ENCODE results near the gene SCRT2. TPM values are rescaled to one million over a fixed set of nuclear protein-coding genes. Genes with fewer than 3 reads are reported as not detected.

Gene SCRT2
- polyA plus RNA-seq, 6 donors from 2014 or later = not detected

DNA sequence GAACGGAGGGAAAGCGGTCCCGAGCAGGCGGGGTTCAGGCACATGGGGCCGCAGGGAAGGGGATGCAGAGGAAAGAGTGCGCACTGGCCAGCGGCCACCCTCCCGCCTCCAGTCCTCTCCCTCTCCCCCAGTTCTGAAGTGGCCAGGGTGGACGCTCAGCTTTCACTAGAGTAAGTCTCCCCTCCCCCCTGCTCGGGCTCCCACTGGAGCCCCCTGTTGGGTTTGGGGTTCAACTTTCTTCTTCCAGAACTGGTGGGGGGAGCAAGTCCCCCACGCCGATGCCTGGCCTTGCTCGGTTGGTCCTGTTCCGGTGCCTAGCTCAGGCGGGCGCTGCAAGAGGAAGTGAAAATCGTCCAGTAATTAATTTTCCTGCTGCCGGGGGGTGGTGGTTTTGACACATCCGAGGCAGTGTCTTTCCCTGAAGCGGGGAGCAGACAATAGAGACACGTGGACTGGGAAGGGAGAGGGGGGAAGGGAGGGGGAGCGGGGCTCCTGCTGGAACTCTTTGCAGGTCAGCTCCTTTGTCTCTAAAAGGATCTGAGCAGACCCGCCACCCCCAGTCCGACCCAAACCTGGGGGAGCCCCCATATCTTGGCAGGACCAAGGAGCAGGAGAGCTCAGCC lies 824 bp upstream of the SCRT2 start:
- DNase-seq (no peak), ATAC-seq (ENCODE audit: low read depth in 2 of 2) (peak; percentile 39 to 43)
- no peak overlapping the region for H3K27ac Mint-ChIP-seq
- H3K9me3 Mint-ChIP-seq = peaks cover 0 to 4% (median 0%) of the 10 kb centered on the region in 7 donors
- peak overlapping the region in 6 of 8 donors; percentile 20 to 74 (median 46) for H3K4me3 Mint-ChIP-seq
- peaks cover 50 to 89% (median 81%) of the 10 kb centered on the region in 3 donors for H3K27me3 Mint-ChIP-seq
- peaks cover 14 to 28% (median 18%) of the 10 kb centered on the region in 3 donors for H3K4me1 Mint-ChIP-seq
- peaks cover 0 to 14% of the 10 kb centered on the region in 2 donors for H3K36me3 Mint-ChIP-seq

DNA sequence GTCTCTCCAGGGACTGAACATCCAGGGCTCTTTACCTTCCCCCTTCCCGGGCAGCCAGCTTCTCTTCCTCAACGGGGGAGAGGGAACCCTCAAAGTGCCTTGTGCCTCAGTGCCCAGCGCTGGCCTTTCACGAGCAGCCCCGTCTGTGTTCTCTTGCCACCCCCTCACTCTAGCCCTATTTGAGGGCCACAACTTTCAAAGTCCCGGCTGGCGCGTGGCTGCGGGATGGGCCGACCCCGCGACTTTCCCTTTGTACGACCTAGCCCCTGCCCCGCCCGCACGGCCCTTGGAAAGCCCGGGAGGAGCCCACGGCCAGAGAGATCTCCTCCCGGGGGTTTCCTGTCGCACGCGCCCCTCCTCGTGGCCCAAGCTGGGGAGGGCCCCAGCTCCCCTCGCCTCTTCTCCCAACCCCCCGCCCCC lies 559 bp downstream of the SCRT2 start:
- no peak for ATAC-seq (ENCODE audit: low read depth in 2 of 2)
- H3K27me3 Mint-ChIP-seq = peaks cover 46 to 95% (median 87%) of the 10 kb centered on the region in 3 donors
- no peak overlapping the region for H3K27ac Mint-ChIP-seq
- H3K4me1 Mint-ChIP-seq = peaks cover 14 to 28% (median 18%) of the 10 kb centered on the region in 3 donors
- peak overlapping the region in 3 of 8 donors; percentile 9 to 43 (median 25) for H3K4me3 Mint-ChIP-seq
- H3K36me3 Mint-ChIP-seq = peaks cover 0 to 14% of the 10 kb centered on the region in 2 donors
- H3K9me3 Mint-ChIP-seq = peaks cover 0 to 4% (median 0%) of the 10 kb centered on the region in 7 donors
- DNase-seq = no peak

DNA sequence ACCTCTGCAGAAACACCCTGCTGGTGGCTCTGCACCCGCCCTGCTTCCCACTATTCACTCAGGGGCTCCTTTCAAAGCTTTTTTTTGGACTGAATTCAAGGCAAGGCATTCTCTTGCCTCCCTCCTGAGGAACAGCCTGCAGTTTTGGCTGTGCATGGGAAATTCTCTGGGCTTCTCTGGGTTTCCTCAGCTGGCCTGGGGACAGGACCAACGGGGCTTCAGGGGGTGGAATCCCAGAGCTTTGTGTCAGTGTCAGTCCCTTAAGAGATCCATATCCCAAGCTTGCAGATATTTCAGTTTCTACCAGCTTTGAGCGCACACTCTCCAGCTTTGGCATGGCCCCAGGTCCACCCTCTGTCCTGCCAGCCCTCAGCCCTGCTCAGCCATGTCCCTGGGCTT lies 2.0 kb downstream of the SCRT2 start:
- peaks cover 0 to 14% of the 10 kb centered on the region in 2 donors for H3K36me3 Mint-ChIP-seq
- peaks cover 14 to 28% (median 18%) of the 10 kb centered on the region in 3 donors for H3K4me1 Mint-ChIP-seq
- H3K27me3 Mint-ChIP-seq = peaks cover 40 to 91% (median 74%) of the 10 kb centered on the region in 3 donors
- DNase-seq (no peak), ATAC-seq (ENCODE audit: low read depth in 2 of 2) (no peak)
- peaks cover 0 to 4% (median 0%) of the 10 kb centered on the region in 7 donors for H3K9me3 Mint-ChIP-seq
- peak overlapping the region in 1 of 6 donors; percentile 50 for H3K27ac Mint-ChIP-seq
- no peak overlapping the region for H3K4me3 Mint-ChIP-seq

DNA sequence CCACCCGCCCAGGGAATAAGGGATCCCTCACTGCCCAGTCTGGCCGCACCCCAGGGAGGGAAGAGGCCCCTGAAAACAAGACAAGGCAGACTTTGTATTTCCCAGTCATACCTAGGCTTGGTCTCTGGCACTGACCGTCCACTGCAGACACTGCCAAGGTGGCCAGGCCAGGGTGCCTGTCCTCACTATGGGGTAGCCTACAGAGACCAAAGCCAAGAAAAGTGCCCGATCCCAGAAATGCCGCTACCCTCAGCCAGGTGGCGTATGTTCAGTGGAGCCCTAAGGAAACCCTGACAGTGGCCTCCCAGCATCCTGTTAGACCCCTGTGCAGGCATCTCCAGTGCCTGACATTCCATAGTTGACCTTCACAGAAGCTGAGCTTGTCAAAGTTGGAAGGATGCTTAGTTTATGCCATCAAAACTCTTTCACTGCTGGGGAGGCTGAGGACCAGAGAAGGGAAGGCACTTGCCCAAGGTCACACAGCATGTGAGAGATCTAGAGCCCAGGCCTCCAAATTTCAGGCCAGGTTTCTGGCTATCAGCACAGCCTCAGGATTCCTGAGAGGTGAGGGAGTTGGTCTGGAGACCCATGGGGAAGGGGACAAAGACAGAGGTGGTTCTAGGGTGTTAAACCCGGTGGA lies 2.5 kb downstream of the SCRT2 start:
- Mint-ChIP-seq H3K27ac (no peak overlapping the region), H3K27me3 (peaks cover 40 to 90% (median 68%) of the 10 kb centered on the region in 3 donors), H3K36me3 (peaks cover 0 to 14% of the 10 kb centered on the region in 2 donors), H3K4me1 (peaks cover 14 to 28% (median 18%) of the 10 kb centered on the region in 3 donors), H3K9me3 (peaks cover 0 to 4% (median 0%) of the 10 kb centered on the region in 7 donors), H3K4me3 (no peak overlapping the region)
- DNase-seq (no peak), ATAC-seq (ENCODE audit: low read depth in 2 of 2) (no peak)

DNA sequence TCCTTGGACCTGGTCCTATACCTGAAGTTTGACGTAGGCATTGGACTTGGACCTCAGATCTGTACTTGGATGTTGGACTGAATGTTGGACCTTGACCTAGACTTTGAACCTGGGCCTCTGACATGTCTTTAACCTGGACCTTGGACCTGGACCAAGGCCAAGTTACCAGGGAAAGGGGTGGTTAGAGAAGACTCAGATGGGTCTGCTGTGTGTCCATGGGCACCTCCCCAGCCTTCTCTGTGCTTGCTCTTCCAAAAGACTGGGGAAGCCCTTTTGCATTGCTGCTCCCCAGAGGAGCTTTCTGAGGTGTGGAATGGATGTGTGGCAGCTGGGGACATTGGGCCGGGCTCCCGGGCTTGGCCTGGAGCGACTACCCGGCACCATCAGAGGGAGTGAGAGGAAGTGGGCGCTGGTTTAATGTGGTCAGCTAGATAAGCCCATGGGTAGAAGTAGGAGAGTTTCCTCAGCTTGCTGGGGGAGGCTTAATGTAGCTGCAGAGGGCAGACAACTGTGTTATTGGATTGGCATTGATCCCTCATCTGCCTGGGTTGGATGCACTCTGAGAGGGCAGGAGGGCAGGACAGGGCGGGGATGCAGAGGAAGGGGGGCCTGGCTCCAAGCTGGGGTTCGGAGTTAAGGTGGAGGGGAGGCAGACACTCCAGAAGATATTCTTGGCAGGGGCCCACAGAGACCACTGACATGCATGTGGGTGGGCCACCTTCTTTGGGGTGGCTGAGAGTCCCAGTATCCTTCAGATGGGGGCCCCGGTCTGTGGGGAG lies 4.2 kb downstream of the SCRT2 start:
- ATAC-seq (ENCODE audit: low read depth in 2 of 2) = no peak
- Mint-ChIP-seq H3K4me3 (peak overlapping the region in 1 of 8 donors; percentile 67), H3K36me3 (peaks cover 0 to 14% of the 10 kb centered on the region in 2 donors), H3K9me3 (peaks cover 0 to 4% (median 0%) of the 10 kb centered on the region in 7 donors), H3K27me3 (peaks cover 52 to 92% (median 72%) of the 10 kb centered on the region in 3 donors), H3K27ac (no peak overlapping the region), H3K4me1 (peaks cover 10 to 21% (median 17%) of the 10 kb centered on the region in 3 donors)
- DNase-seq = no peak

DNA sequence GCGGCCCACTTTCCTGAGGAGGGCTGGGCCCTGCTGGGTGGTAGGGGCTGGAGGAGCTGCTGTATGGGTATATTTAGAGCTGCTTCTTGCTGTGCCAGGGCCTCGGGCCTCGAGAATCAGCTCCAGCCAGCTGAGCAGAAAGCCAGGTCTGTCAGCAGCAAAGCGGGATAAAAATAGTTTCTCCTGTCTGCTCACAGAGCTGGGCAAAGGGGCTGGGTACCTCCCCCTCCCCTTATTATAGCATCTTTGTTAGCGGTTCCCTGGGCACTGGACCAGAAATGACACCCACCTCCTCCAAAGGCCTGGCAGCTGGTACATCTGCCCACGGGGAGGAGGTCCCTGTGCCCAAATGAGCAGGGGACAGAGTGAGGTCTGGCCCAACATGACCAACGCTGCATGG lies 6.0 kb downstream of the SCRT2 start:
- H3K27ac Mint-ChIP-seq = no peak overlapping the region

DNA sequence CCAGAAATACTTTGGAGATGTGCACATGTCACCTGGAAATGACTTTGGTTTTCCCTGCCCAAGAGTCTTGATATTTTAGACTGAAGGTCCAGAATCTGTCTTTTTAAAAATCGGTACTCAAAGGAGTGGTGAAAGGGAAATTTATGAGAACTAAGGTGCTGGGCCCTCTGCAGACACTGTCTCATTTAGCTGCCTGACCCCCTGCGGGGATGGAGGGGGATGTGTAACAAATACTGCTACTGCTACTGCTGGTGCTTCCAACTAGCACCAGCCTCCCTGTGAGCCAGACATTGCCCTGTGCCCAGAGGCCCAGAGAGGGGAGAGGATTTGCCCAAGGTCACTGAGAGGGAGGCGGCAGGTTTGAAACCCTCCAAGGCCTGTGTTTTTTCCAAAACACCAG lies 7.0 kb downstream of the SCRT2 start:
- Mint-ChIP-seq H3K27me3 (peaks cover 47 to 88% (median 68%) of the 10 kb centered on the region in 3 donors), H3K27ac (no peak overlapping the region), H3K4me3 (no peak overlapping the region), H3K4me1 (peaks cover 0 to 8% (median 3%) of the 10 kb centered on the region in 3 donors), H3K9me3 (no peaks in the 10 kb centered on the region), H3K36me3 (no peaks in the 10 kb centered on the region)
- DNase-seq (no peak), ATAC-seq (ENCODE audit: low read depth in 2 of 2) (no peak)

More for the DNA sequence above, 6.0 kb downstream of the SCRT2 start:
- ATAC-seq (ENCODE audit: low read depth in 2 of 2) (no peak), DNase-seq (no peak)
- Mint-ChIP-seq H3K4me3 (no peak overlapping the region), H3K9me3 (no peaks in the 10 kb centered on the region), H3K27me3 (peaks cover 54 to 93% (median 72%) of the 10 kb centered on the region in 3 donors), H3K4me1 (peaks cover 0 to 9% (median 9%) of the 10 kb centered on the region in 3 donors), H3K36me3 (peaks cover 0 to 5% of the 10 kb centered on the region in 2 donors)

DNA sequence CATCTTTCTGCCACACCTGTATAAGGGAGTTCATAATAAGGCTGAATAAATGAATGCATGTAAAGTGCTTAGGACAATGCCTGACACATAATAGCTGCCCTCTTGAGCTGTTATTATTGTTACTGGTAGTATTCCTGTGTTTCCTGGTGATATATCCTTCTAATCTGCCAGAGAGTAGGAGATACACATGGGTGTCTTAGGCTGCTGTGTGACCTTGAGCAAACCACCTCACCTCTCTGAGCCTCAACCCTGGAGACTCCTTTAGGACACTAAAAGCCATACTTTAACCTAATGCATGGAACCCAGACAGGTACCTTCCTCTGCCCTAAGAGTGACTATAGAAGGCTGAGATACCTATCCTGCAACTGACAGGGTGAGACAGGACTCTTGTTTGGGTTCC lies 7.6 kb downstream of the SCRT2 start:
- Mint-ChIP-seq H3K27me3 (peaks cover 49 to 86% (median 68%) of the 10 kb centered on the region in 3 donors), H3K36me3 (peaks cover 0 to 4% of the 10 kb centered on the region in 2 donors), H3K9me3 (peaks cover 0 to under 1% (median 0%) of the 10 kb centered on the region in 7 donors), H3K4me3 (no peak overlapping the region), H3K27ac (no peak overlapping the region), H3K4me1 (peaks cover 4 to 11% (median 5%) of the 10 kb centered on the region in 3 donors)
- DNase-seq (no peak), ATAC-seq (ENCODE audit: low read depth in 2 of 2) (no peak)

DNA sequence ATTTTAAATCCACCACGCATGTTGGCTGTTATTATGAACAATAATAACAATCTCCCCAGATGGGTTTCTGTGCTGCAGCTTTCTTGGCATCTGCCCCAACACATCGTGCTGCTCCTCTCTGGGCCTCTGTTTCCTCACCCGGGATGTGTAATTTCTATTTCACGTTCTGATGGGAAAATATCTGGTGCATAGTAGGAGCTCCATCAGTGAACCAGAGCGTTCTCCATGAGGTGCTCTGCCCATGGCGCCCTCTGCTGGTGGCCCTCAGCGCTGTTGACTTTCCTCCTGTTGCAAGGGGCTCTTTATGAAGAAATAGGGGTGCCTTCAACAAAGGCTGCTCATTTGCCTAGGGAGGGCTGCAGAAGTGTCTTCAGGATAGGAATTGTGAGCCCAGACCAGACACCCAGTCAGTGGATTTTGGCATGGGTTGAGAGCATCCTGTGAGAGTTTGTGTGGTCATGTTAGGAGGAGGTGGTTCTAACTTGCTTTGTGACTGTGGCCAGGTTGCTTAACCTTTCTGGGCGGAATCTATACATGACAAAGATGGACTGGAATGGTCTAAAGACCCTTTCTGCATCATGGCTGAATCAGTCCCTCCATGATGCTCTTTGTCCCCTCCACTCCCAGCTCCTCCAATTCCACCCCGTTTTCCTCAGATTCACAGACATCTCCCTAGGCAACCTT lies 8.1 kb downstream of the SCRT2 start:
- peaks cover 0 to 3% (median 0%) of the 10 kb centered on the region in 7 donors for H3K9me3 Mint-ChIP-seq
- no peak for DNase-seq
- H3K36me3 Mint-ChIP-seq = peaks cover 0 to 9% of the 10 kb centered on the region in 2 donors
- ATAC-seq (ENCODE audit: low read depth in 2 of 2) = no peak
- H3K4me1 Mint-ChIP-seq = peaks cover 6 to 14% (median 7%) of the 10 kb centered on the region in 3 donors
- H3K27me3 Mint-ChIP-seq = peaks cover 54 to 86% (median 68%) of the 10 kb centered on the region in 3 donors
- no peak overlapping the region for H3K27ac Mint-ChIP-seq
- no peak overlapping the region for H3K4me3 Mint-ChIP-seq

DNA sequence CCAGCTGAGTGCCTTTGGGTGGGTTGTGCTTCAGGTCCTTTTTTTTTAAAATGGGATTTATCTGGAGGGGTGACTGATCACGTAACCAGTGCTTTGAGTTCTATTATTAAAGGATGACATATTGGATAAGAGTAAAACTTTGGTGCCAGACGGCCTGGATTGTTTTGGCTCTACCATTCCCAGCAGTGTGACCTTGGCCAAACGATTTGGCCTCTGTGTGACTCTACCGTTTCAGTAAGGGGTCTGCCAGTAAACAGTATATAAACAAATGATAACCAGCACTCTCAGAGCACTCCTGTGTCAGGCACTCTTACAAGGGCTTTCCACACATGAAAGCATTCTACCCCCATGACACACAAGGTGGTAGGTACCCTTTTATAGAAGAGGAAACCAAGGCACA lies 8.7 kb downstream of the SCRT2 start:
- Mint-ChIP-seq H3K27me3 (peaks cover 51 to 86% (median 68%) of the 10 kb centered on the region in 3 donors), H3K27ac (no peak overlapping the region), H3K9me3 (peaks cover 0 to 3% (median 0%) of the 10 kb centered on the region in 7 donors), H3K4me3 (no peak overlapping the region), H3K4me1 (peaks cover 6 to 12% (median 7%) of the 10 kb centered on the region in 3 donors), H3K36me3 (peaks cover 0 to 9% of the 10 kb centered on the region in 2 donors)
- DNase-seq (no peak), ATAC-seq (ENCODE audit: low read depth in 2 of 2) (no peak)

DNA sequence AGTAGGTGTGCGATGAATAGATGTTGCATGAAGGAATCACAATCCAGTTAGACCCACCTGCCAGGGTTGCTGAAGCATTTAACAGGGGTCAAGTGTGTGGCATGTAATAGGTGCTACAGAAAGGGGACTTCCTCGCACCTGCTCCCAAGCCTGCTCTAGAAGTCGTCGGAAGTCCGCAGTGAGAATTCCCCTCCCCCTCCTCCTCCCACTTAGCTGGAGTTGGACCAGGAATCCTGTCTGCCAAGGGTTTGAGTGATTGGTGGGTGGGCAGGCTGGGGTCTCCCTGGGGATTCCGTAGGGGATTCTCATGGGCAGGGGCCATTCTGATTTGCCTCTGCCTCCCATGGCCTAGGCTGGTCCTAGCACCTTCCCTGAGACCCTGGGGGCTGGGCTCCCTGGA lies 10.3 kb downstream of the SCRT2 start:
- Mint-ChIP-seq H3K4me1 (peaks cover 6 to 10% (median 7%) of the 10 kb centered on the region in 3 donors), H3K4me3 (no peak overlapping the region), H3K9me3 (peaks cover 0 to 3% (median 0%) of the 10 kb centered on the region in 7 donors), H3K27me3 (peaks cover 54 to 86% (median 68%) of the 10 kb centered on the region in 3 donors), H3K36me3 (peaks cover 0 to 9% of the 10 kb centered on the region in 2 donors), H3K27ac (no peak overlapping the region)
- no peak for ATAC-seq (ENCODE audit: low read depth in 2 of 2)
- DNase-seq = no peak

DNA sequence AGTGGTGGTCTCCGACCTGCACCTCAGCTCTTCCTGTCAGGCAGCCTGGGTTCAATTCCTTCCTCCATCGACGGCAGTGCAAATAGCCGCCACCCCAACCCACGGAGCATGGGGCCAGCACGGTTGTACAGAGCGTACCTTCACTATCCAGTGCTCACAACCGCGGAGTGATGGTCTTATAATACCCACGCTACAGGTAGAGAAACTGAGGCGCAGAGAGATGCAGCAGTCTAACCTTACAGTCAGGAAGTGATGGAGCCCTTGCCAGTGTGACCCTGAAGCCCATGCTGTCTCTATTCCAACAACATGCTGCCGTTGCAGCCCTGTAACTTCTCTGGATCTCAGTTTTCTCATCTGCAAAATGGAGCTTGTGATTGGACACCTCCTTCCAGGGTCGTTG lies 11.0 kb downstream of the SCRT2 start:
- H3K4me3 Mint-ChIP-seq = peak overlapping the region in 1 of 8 donors; percentile 15
- H3K27ac Mint-ChIP-seq = peak overlapping the region in 1 of 6 donors; percentile 57
- DNase-seq = no peak
- ATAC-seq (ENCODE audit: low read depth in 2 of 2) = no peak
- peaks cover 6 to 10% (median 7%) of the 10 kb centered on the region in 3 donors for H3K4me1 Mint-ChIP-seq
- peaks cover 55 to 80% (median 68%) of the 10 kb centered on the region in 3 donors for H3K27me3 Mint-ChIP-seq
- peaks cover 0 to 9% of the 10 kb centered on the region in 2 donors for H3K36me3 Mint-ChIP-seq
- peaks cover 0 to 3% (median 0%) of the 10 kb centered on the region in 7 donors for H3K9me3 Mint-ChIP-seq

All from naive B cell (primary cell).